Lower leg skin (tissue), 4 donors: Measurements from ENCODE around the gene SLC9A9. TPM values are rescaled to one million over a fixed set of nuclear protein-coding genes. Genes with fewer than 3 reads are reported as not detected.

ENCODE experiments used
- DNase-seq, 2 donors: peaks; one replicate each; pipeline ENCODE4 v3.0.0-alpha.2; 2019; ENCODE audit warnings: low spot score in 2 of 2
- H3K4me3 ChIP-seq: fragments of 200-600 bp; sonication (generic); 2 replicates; pipeline ENCODE4 v1.5.1; 2017; ENCODE audit warnings: mild to moderate bottlenecking, low read depth; ENCODE audit not compliant: poor library complexity, severe bottlenecking
- POLR2A ChIP-seq, 2 donors: fragments of 450-650 bp; IDR thresholded peaks; one replicate each; pipeline ENCODE4 v1.6.1; 2016 to 2017; ENCODE audit warnings: antibody characterized with exemption in 2 of 2, mild to moderate bottlenecking in 1 of 2, moderate library complexity in 1 of 2
- WGBS, 2 donors: methylation state at CpG; one replicate each; pipeline ENCODE4 v1.1.5; 2018; 5-methylcytosine and 5-hydroxymethylcytosine counted together
- intact Hi-C: fragments of 100-400 bp; cut with DNase I; formaldehyde crosslinking; loops from one replicate; pipeline ENCODE4 v1.15.0; 2023; ENCODE audit warnings: low total_unique reads
- total RNA-seq, 4 donors: library from RNA; depleted of rRNA; stranded (reverse); fragments of >200 nt; gene quantifications; one replicate each; pipeline ENCODE4 v1.1.0, GENCODE V29; 2016
- TF ChIP-seq, protein P1 (sequence below), 3 donors: fragments of 450-650 bp; IDR thresholded peaks; one replicate each; pipeline ENCODE4 v1.5.1; 2016; ENCODE audit warnings: antibody characterized with exemption in 3 of 3, mild to moderate bottlenecking in 3 of 3, moderate library complexity in 2 of 3

SLC9A9 gene
- total RNA-seq, 4 donors from 2014 or later: 14.6 to 40.8 (median 23.7) TPM

DNA sequence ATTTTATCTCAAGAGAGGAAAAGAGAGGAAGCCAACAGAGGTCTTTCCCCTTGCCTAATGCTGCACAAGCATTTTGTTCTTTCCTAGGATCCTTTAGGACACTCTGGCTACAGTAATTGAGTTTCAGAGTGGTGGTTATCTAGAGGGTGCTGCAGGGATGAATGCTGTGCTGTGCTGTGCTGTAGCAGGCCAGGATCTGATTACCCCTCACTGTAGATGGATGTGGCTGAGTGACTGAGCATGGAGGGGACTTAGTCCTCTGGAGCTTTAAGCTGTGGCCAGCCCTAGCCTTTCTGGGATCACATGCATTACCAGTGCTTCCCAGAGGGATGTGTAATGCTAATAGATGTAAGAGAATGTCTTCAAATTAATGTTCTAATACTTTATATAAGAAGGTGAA, 94.8 kb downstream of the SLC9A9 start:
- no peak for DNase-seq
- intact Hi-C loops: no loop called here
- H3K4me3 ChIP-seq: no peak overlapping the region
- TF ChIP-seq POLR2A (IDR thresholded peaks at IDR 0.05): no peak
- TF ChIP-seq, protein P1, sequence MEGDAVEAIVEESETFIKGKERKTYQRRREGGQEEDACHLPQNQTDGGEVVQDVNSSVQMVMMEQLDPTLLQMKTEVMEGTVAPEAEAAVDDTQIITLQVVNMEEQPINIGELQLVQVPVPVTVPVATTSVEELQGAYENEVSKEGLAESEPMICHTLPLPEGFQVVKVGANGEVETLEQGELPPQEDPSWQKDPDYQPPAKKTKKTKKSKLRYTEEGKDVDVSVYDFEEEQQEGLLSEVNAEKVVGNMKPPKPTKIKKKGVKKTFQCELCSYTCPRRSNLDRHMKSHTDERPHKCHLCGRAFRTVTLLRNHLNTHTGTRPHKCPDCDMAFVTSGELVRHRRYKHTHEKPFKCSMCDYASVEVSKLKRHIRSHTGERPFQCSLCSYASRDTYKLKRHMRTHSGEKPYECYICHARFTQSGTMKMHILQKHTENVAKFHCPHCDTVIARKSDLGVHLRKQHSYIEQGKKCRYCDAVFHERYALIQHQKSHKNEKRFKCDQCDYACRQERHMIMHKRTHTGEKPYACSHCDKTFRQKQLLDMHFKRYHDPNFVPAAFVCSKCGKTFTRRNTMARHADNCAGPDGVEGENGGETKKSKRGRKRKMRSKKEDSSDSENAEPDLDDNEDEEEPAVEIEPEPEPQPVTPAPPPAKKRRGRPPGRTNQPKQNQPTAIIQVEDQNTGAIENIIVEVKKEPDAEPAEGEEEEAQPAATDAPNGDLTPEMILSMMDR (IDR thresholded peaks at IDR 0.05): no peak

- no peak for DNase-seq
- TF ChIP-seq, protein P1 (IDR thresholded peaks at IDR 0.05): no peak
- no peak for TF ChIP-seq POLR2A (IDR thresholded peaks at IDR 0.05)
- 30 to 36% methylated on average over 1 of the region's 1 CpG for WGBS, 2 donors
- intact Hi-C loops: no loop called here
- no peak overlapping the region for H3K4me3 ChIP-seq
Measured at GRCh38 chr3:143753006-143753405, 95.3 kb downstream of the SLC9A9 start.

DNA sequence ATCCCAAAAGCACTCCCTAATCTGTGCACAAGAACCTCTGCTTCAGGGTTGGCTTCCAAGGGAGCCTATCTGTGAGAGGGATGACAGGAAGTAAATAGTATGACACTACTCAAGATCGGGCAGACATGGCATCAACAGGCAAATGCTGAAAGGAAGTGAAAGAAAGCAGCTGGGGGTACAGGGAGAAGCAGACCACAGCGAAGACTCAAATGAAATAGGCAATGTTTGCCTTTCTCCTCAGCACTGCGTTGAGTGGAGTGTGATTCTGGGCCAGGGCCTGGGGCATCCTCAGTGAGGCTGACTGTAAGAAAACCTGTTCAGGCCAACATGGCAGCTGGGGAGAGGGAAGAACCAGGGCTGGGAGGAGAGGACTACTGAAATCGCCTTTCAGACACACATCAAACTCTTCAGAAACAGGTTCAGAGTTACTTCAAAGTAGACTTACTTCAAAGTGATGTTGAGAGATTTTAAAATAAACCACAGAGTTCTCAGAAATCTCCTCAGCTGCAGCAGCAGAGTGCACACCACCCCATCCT, 96.6 kb downstream of the SLC9A9 start:
- TF ChIP-seq, protein P1 (IDR thresholded peaks at IDR 0.05): no peak
- TF ChIP-seq POLR2A (IDR thresholded peaks at IDR 0.05): no peak
- DNase-seq: no peak
- intact Hi-C loops: no loop called here
- H3K4me3 ChIP-seq: no peak overlapping the region
- WGBS, 2 donors: 74 to 83% methylated on average over 4 of the region's 4 CpGs

DNA sequence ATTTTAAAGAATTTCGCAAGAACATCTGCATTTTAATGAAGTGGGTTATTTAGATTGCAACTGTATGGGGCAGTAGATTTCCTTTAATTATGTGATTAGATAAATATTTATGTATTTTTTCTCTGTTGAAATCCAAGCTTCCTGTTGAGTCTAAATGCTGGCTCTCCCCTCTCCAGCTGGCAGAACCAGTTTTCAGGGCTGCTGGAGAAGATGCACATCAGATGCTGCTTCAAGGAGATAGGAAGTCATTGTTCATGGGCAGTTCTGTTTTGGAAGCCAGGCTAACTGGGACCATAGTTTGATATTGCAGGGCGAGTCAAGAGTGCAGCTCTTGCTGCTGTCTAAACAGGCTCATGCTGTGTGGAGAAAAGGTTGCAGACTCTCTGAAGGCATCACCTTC, 97.4 kb downstream of the SLC9A9 start:
- DNase-seq: no peak
- 81 to 95% methylated on average over 2 of the region's 2 CpGs for WGBS, 2 donors
- no peak overlapping the region for H3K4me3 ChIP-seq
- no peak for TF ChIP-seq POLR2A (IDR thresholded peaks at IDR 0.05)
- TF ChIP-seq, protein P1 (IDR thresholded peaks at IDR 0.05): no peak
- intact Hi-C loops: no loop called here

DNA sequence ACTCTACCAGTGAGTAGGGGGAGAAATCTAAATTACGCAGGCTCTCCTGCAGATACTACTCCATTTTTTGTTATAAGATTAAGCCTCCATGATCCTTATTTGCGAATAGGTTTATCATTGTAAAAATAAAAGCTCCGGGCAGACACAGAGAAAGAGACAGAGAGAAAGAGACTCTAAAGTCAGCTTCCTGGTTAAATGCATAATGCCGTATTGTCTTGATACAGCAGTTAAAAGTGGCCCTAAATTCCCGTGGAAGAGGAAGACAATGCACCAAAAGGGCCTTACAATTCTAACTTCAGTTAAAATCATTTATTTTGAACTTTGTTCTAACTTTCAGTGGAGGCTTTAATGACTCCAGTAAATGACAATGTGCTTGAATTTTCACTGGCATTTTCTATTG, 98.3 kb downstream of the SLC9A9 start:
- H3K4me3 ChIP-seq: no peak overlapping the region
- TF ChIP-seq, protein P1 (IDR thresholded peaks at IDR 0.05): no peak
- TF ChIP-seq POLR2A (IDR thresholded peaks at IDR 0.05): no peak
- WGBS, 2 donors: 82 to 85% methylated on average over 5 of the region's 5 CpGs
- intact Hi-C loops: no loop called here
- no peak for DNase-seq

DNA sequence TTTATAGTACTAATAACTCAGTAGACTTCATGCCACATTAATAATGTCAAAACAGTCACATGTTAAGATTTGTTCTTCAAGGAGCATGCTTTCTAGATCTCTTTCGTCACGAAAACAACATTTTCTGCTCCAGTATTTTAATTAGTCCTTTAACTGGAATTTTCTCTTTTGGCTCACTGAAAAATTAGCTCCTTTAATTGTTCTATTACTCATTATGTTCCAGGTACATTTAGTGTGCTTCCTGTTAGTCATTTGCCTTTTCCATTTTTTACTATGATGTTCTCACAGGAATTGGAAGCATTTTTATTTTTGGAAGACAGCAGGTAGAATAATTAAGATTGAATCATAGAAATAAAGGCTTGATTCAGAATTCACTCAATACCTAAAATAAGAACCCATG, 111.2 kb downstream of the SLC9A9 start:
- WGBS, 2 donors: 54 to 56% methylated on average over 2 of the region's 2 CpGs
- no peak for DNase-seq
- H3K4me3 ChIP-seq: no peak overlapping the region
- TF ChIP-seq POLR2A (IDR thresholded peaks at IDR 0.05): no peak
- TF ChIP-seq, protein P1 (IDR thresholded peaks at IDR 0.05): no peak
- intact Hi-C loops: no loop called here
